GM12878 (cell line): Measurements from ENCODE around the gene ASB9. TPM values are rescaled to one million over a fixed set of nuclear protein-coding genes. Genes with fewer than 3 reads are reported as not detected.

Experiments used
- ATAC-seq: fragments of 200-7000 bp; cut with Tn5 transposase; 3 replicates; pipeline ENCODE4 v1.9.1; 2020; ENCODE audit warnings: mild to moderate bottlenecking, moderate library complexity
- BruUV-seq: library from RNA; stranded (reverse); fragments of 400-500 nt; replicated peaks from 2 replicates; lab custom pipeline; 2021; lab: Mats Ljungman, UMichigan
- CTCF ChIA-PET: fragments of 300-600 bp; sonication (Branson Sonifier 250); formaldehyde crosslinking; extraction: SDS; loops from one replicate; lab custom pipeline; 2021; ENCODE audit warnings: inconsistent platforms; lab: Yijun Ruan, JAX
- POLR2A ChIA-PET: fragments of 350-600 bp; formaldehyde crosslinking; extraction: SDS; loops from one replicate; lab custom pipeline; 2021; ENCODE audit warnings: inconsistent platforms; lab: Charles Lee
- RAD21 ChIA-PET: fragments of 300-600 bp; sonication (Branson Sonifier 250); formaldehyde crosslinking; loops from one replicate; lab custom pipeline; 2023; ENCODE audit warnings: antibody characterized with exemption; ENCODE audit not compliant: unreplicated experiment; lab: Charles Lee
- SMC1A ChIA-PET: fragments of 300-600 bp; sonication (Branson Sonifier 250); formaldehyde crosslinking; loops from one replicate; lab custom pipeline; 2023; ENCODE audit not compliant: unreplicated experiment, uncharacterized antibody; lab: Charles Lee
- DNase-seq: peaks from one replicate; pipeline ENCODE4 v3.0.0-alpha.2; 2011; ENCODE audit warnings: low read depth, low spot score
- FAIRE-seq: peaks from 3 replicates; lab custom pipeline; 2011; peaks lifted over from hg19 to GRCh38; lab: Jason Lieb, UNC
- H2AFZ ChIP-seq: 2 replicates; pipeline ENCODE4 v1.6.0; 2011; ENCODE audit warnings: low read depth, low read length, control low read depth; ENCODE audit not compliant: control insufficient read depth
- H3K27ac ChIP-seq: 2 replicates; pipeline ENCODE4 v1.5.1; 2011; ENCODE audit warnings: control low read depth; ENCODE audit not compliant: control insufficient read depth, insufficient read depth
- H3K27me3 ChIP-seq, 2 experiments: replicated peaks in 1 of 2; 2 replicates each; pipeline versions ENCODE4 v1.6.0 to v1.6.1; 2011; ENCODE audit warnings: low read length in 1 of 2; ENCODE audit not compliant: control insufficient read depth in 2 of 2, insufficient read depth in 2 of 2
- H3K36me3 ChIP-seq, 2 experiments: 2 replicates each; pipeline ENCODE4 v1.5.1; 2011; ENCODE audit warnings: low read length in 1 of 2; ENCODE audit not compliant: control insufficient read depth in 2 of 2, insufficient read depth in 2 of 2
- H3K4me1 ChIP-seq: 2 replicates; pipeline ENCODE4 v1.6.1; 2011; ENCODE audit warnings: mild to moderate bottlenecking, low read length, moderate library complexity, mixed read lengths; ENCODE audit not compliant: control insufficient read depth, insufficient read depth
- H3K4me2 ChIP-seq: 2 replicates; pipeline ENCODE4 v1.6.0; 2011; ENCODE audit warnings: control low read depth; ENCODE audit not compliant: control insufficient read depth, insufficient read depth
- H3K4me3 ChIP-seq: fragments of 200-600 bp; sonication (generic); 2 replicates; pipeline ENCODE4 v1.5.1; 2016
- H3K79me2 ChIP-seq: 2 replicates; pipeline ENCODE4 v1.6.0; 2011; ENCODE audit warnings: low read length; ENCODE audit not compliant: control insufficient read depth, insufficient read depth
- H3K9ac ChIP-seq: 2 replicates; pipeline ENCODE4 v1.8.0; 2011; ENCODE audit warnings: low read length, control low read depth, mixed read lengths; ENCODE audit not compliant: control insufficient read depth, insufficient read depth
- H3K9me3 ChIP-seq: replicated peaks from 3 replicates; pipeline ENCODE4 v1.5.1; 2011; ENCODE audit warnings: mild to moderate bottlenecking, low read length; ENCODE audit not compliant: control insufficient read depth, insufficient read depth
- H4K20me1 ChIP-seq: 2 replicates; pipeline ENCODE4 v1.6.0; 2011; ENCODE audit not compliant: control insufficient read depth, insufficient read depth
- CBX5 ChIP-seq: sonication (generic); IDR thresholded peaks from 2 replicates; pipeline ENCODE4 v1.6.1; 2016; ENCODE audit warnings: low read depth, moderate library complexity, mild to moderate bottlenecking, inconsistent platforms
- EGR1 ChIP-seq, 2 experiments: IDR thresholded peaks; 1 replicate in 1 of 2; 2 replicates in 1 of 2; pipeline ENCODE4 v1.6.1; 2011 to 2012; ENCODE audit warnings: low read depth in 2 of 2, low read length in 2 of 2, borderline replicate concordance in 1 of 2, mild to moderate bottlenecking in 1 of 2, moderate library complexity in 1 of 2
- FOXM1 ChIP-seq: IDR thresholded peaks from 2 replicates; pipeline ENCODE4 v1.6.1; 2012; ENCODE audit warnings: low read depth, mild to moderate bottlenecking, inconsistent platforms, low read length, moderate library complexity
- HDAC2 ChIP-seq: fragments of 200-600 bp; sonication (generic); IDR thresholded peaks from 2 replicates; pipeline ENCODE4 v1.6.1; 2017
- IRF5 ChIP-seq: fragments of 450-650 bp; IDR thresholded peaks from 2 replicates; pipeline ENCODE4 v1.6.1; 2017; ENCODE audit warnings: borderline replicate concordance
- NR2C1 ChIP-seq: fragments of 450-650 bp; IDR thresholded peaks from 2 replicates; pipeline ENCODE4 v1.6.1; 2017; ENCODE audit warnings: antibody characterized with exemption, mild to moderate bottlenecking, moderate library complexity
- STAT1 ChIP-seq: fragments of 450-650 bp; conservative IDR thresholded peaks from 2 replicates; pipeline ENCODE4 v1.6.1; 2014; ENCODE audit warnings: antibody characterized with exemption, mild to moderate bottlenecking
- YBX1 ChIP-seq: fragments of 450-650 bp; IDR thresholded peaks from 2 replicates; pipeline ENCODE4 v1.6.1; 2016; ENCODE audit warnings: antibody characterized with exemption
- ZBED1 ChIP-seq: IDR thresholded peaks from 2 replicates; pipeline ENCODE4 v1.6.1; 2016; ENCODE audit warnings: borderline replicate concordance
- ZBTB4 ChIP-seq: fragments of 450-650 bp; formaldehyde crosslinking; IDR thresholded peaks from 2 replicates; pipeline ENCODE4 v1.4.0; 2022; ENCODE audit warnings: mild to moderate bottlenecking, moderate library complexity
- ZNF622 ChIP-seq: fragments of 450-650 bp; IDR thresholded peaks from 2 replicates; pipeline ENCODE4 v1.6.1; 2017; ENCODE audit warnings: mild to moderate bottlenecking, inconsistent platforms
- WGBS: methylation state at CpG from one replicate; pipeline ENCODE4 v1.1.6; 2016; ENCODE audit warnings: low lambda C conversion rate; ENCODE audit not compliant: insufficient replicate concordance, insufficient coverage; ENCODE audit errors: missing lambda C conversion rate; 5-methylcytosine and 5-hydroxymethylcytosine counted together
- in situ Hi-C: fragments of 300-500 bp; cut with MboI; formaldehyde crosslinking; loops from 9 replicates; pipeline ENCODE4 v1.14.3; 2018; ENCODE audit warnings: mixed read lengths
- intact Hi-C: fragments of 100-400 bp; cut with micrococcal nuclease; formaldehyde crosslinking; loops from one replicate; pipeline ENCODE4 v1.14.2; 2022; ENCODE audit not compliant: unreplicated experiment
- polyA plus RNA-seq, 11 experiments: library from polyadenylated mRNA; depleted of rRNA in 4 of 11; unstranded in 6 of 11; stranded (reverse) in 5 of 11; fragments of >200 nt; fragmentation: Nextera tagmentation in 4 of 11; fragmentation: Illumina TruSeq in 1 of 11; extraction: Ambion mirVana in 4 of 11; extraction: Trizol in 1 of 11; gene quantifications; 1 replicate in 1 of 11; 2 replicates in 10 of 11; pipeline versions ENCODE4 v1.2.1 to v1.2.3, GENCODE V29; 2011 to 2016; ENCODE audit warnings: inconsistent platforms in 2 of 11, missing spikeins in 2 of 11, low read depth in 1 of 11
- total RNA-seq, 4 experiments: library from RNA; depleted of rRNA in 3 of 4; stranded (reverse); fragments of >200 nt in 3 of 4; fragmentation: Illumina TruSeq in 1 of 4; extraction: Trizol in 1 of 4; gene quantifications; 2 replicates each; pipeline versions ENCODE4 v1.2.1 to v1.2.3, GENCODE V29; 2013 to 2021
- TF ChIP-seq, protein P1 (sequence below): fragments of 450-650 bp; IDR thresholded peaks from 2 replicates; pipeline ENCODE4 v1.6.1; 2016; ENCODE audit warnings: mild to moderate bottlenecking

The ASB9 gene
- total and polyA plus RNA-seq, 10 of the 15 experiments (the other 5 are each of a cell fraction or from before 2014, with no cell fraction given) = 0.31 to 3.5 (median 0.74) TPM

GRCh38 chrX:15216280-15216679, 53.6 kb downstream of the ASB9 start:
- no TSS peak for BruUV-seq
- CTCF ChIA-PET = interaction anchor here (0.6 to 1.7 kb wide), 2 partner anchors 11 to 523 kb away, joined by 3 to 5 read pairs; no protein-coding TSS in a partner anchor

More at GRCh38 chrX:15216280-15216679, 53.6 kb downstream of the ASB9 start:
- ChIA-PET SMC1A (interaction anchor here (2.8 kb wide), 1 partner anchor 10 kb away, joined by 6 read pairs; no protein-coding TSS in a partner anchor), POLR2A (no interaction called here), RAD21 (no interaction called here)
- TF ChIP-seq ZBED1 = no peak
- no peak for TF ChIP-seq ZBTB4
- no peak for TF ChIP-seq YBX1
- TF ChIP-seq, protein P1, sequence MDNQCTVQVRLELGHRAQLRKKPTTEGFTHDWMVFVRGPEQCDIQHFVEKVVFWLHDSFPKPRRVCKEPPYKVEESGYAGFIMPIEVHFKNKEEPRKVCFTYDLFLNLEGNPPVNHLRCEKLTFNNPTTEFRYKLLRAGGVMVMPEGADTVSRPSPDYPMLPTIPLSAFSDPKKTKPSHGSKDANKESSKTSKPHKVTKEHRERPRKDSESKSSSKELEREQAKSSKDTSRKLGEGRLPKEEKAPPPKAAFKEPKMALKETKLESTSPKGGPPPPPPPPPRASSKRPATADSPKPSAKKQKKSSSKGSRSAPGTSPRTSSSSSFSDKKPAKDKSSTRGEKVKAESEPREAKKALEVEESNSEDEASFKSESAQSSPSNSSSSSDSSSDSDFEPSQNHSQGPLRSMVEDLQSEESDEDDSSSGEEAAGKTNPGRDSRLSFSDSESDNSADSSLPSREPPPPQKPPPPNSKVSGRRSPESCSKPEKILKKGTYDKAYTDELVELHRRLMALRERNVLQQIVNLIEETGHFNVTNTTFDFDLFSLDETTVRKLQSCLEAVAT = no peak
- TF ChIP-seq HDAC2 = no peak
- TF ChIP-seq CBX5 = no peak
- no peak for TF ChIP-seq IRF5
- no peak for TF ChIP-seq FOXM1
- no peak for TF ChIP-seq EGR1 (IDR thresholded peaks at IDR 0.05; ENCODE audit: borderline replicate concordance in 1 of 2, low read depth in 2 of 2, low read length in 2 of 2)
- no peak for TF ChIP-seq NR2C1
- no peak for TF ChIP-seq ZNF622
- TF ChIP-seq STAT1 = no peak
- in situ Hi-C loops = no loop called here
- no peaks in the 10 kb centered on the region for H3K4me1 ChIP-seq
- FAIRE-seq (no peak), DNase-seq (no peak), ATAC-seq (no peak)
- H3K4me2 ChIP-seq = no peak overlapping the region
- no peaks in the 10 kb centered on the region for H3K9me3 ChIP-seq
- WGBS = 5% methylated on average over 1 of the region's 1 CpG
- no peak overlapping the region for H3K4me3 ChIP-seq
- H3K27ac ChIP-seq = no peak overlapping the region
- intact Hi-C loops = no loop called here
- no peaks in the 10 kb centered on the region for H3K27me3 ChIP-seq
- H3K79me2 ChIP-seq = no peaks in the 10 kb centered on the region
- no peaks in the 10 kb centered on the region for H3K36me3 ChIP-seq
- H3K9ac ChIP-seq = no peak overlapping the region
- no peaks in the 10 kb centered on the region for H4K20me1 ChIP-seq
- H2AFZ ChIP-seq = no peak overlapping the region
